Measurements from ENCODE around the gene DMC1.
"Not testable (repeated sequence)": the region's sequence is repeated elsewhere in the genome, so short reads cannot be mapped to it uniquely, and the experiment has no call there.

DMC1 gene

GRCh38 chr22:38497869-38498268 lies 72.1 kb downstream of the DMC1 start:
- DNase-seq: no peak

DNA sequence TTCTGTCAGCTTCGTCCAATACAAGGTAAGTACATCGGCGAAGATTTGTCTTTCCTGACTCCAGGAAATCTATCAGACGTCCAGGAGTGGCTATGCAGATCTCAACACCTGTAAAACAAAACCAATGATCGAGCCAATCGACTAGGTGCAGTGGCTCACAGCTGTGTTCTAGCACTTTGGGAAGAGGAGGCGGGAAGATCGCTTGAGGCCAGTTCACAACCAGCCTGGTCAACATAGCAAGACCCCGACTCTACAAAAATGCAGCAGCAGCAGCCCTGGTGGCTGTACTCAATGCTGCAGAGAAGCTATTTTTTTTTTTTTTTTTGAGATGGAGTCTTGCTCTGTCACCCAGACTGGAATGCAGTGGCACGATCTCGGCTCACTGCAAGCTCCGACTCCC lies 75.0 kb downstream of the DMC1 start:
- DNase-seq: no peak

- no peak for DNase-seq
Observed at GRCh38 chr22:38494498-38494897, 75.5 kb downstream of the DMC1 start.

- DNase-seq: no peak
Observed at GRCh38 chr22:38491707-38492348, 78.2 kb downstream of the DMC1 start.

DNA sequence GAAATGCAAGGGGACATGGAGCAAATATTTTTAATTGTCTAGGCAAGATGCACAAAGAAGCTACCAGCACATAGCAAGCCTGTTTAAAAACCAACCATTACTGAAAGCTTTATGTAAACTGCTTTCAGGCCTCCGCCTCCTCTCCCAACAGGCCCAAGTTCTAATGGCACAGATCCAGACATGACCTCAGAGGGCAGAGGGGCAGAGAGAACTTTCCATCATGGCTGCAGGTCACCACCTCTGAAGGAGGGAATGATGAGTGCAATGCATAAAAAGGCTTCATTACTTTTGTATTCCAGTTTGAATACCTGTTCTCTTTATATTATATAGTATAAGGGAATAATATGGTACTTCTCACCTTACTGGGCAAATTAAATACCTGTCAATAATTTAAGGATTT lies 79.1 kb downstream of the DMC1 start:
- DNase-seq: no peak

GRCh38 chr22:38490475-38490874 lies 79.5 kb downstream of the DMC1 start:
- peak in 1 of 6 experiments; percentile 34 for DNase-seq

- DNase-seq: no peak
Observed at GRCh38 chr22:38489561-38490145, 80.3 kb downstream of the DMC1 start.

- DNase-seq: no peak
Observed at GRCh38 chr22:38489142-38489541, 80.8 kb downstream of the DMC1 start.

GRCh38 chr22:38487946-38488345 lies 82.0 kb downstream of the DMC1 start:
- no peak for DNase-seq

- no peak for DNase-seq
Observed at GRCh38 chr22:38485783-38486182, 84.2 kb downstream of the DMC1 start.

- DNase-seq: no peak
Observed at GRCh38 chr22:38484244-38484643, 85.7 kb downstream of the DMC1 start.

GRCh38 chr22:38482662-38483308 lies 87.2 kb downstream of the DMC1 start:
- DNase-seq: no peak

GRCh38 chr22:38481871-38482332 lies 88.1 kb downstream of the DMC1 start:
- no peak for DNase-seq

DNA sequence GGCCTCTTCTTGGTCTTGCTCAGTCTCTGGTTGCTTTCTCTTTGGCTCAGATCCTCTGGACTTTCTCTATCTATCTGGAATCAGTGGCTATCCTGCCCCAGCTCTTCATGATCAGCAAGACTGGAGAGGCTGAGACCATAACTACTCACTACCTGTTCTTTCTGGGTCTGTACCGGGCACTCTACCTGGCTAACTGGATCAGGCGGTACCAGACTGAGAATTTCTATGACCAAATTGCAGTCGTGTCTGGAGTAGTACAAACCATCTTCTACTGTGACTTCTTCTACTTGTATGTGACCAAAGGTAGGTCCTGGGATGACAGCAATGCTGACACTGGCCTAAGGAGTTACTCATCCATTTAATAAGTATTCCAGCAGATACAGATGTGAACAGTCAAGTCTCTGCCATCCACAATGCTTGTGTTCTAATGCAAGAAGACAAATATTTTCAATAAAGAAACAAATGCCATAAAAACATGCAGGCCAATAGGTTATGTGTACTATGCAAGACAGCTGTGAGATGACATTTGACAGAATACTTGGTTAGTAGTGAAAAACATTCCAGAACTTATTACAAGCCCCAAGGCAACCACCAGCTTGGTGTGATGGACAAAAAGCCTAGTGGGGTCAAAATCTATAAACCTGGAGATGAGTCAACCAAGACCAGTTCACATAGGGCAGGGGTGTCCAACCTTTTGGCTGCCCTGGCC lies 88.7 kb downstream of the DMC1 start:
- no peak for DNase-seq

DNA sequence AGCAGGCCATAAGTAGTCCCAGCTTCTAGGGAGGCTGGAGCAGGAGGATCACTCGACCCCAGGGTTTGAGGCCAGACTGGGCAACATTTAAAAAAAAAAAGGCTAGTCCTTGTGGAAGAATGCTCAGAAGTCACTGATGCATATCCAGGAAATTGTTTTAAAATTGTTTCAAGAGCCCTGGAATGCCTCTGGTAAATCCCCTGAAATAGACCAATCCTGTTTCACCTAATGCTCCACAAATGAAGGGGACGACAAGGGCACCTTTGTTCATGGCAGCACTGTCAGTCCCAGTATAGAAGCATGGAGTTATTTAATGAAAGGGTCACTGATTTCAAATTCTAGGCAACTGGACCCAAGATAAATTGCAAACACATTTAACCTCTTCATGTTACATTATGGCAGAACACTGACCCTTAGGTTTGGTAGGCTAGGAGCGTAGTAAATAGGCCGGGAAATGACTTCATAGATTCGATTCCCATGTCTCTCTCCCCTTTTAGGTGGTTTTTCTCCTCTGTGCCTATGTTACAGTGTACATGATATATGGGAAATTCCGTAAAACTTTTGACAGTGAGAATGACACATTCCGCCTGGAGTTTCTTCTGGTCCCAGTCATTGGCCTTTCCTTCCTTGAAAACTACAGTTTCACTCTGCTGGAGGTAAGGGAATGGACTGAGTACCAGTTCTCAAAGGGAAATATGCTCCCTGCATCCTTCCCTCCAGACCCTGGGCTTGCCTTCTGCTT lies 90.7 kb downstream of the DMC1 start:
- no peak for DNase-seq

GRCh38 chr22:38477585-38477984 lies 92.4 kb downstream of the DMC1 start:
- no peak for DNase-seq

DNA sequence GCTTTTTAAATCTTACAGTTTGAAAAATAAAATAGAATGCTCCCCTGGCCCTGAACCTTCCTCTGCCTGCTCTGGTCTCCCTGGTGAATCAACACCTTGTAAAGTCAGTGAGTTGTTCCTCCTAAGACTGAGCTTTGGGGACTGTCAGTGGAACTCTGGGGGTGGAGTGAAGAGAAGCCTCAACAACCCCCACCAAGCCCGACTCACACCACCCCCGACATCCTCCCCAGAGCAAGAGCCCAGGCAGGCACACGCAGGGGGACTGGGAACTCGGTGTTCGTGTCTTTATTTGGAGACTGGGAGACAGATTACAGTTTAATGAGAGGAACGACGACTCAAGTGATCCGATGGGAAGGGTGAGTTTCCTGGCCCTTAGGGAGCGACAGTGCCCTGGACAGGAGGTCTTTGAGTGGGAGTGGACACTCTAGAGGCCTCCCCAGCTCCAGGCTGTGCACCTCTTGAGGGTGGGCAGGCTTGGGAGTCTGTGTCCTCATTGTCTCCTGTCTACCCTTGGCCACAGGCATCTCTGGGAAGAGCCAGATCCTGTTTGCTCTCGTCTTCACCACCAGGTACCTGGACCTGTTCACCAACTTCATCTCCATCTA lies 95.9 kb downstream of the DMC1 start:
- no peak for DNase-seq

DNA sequence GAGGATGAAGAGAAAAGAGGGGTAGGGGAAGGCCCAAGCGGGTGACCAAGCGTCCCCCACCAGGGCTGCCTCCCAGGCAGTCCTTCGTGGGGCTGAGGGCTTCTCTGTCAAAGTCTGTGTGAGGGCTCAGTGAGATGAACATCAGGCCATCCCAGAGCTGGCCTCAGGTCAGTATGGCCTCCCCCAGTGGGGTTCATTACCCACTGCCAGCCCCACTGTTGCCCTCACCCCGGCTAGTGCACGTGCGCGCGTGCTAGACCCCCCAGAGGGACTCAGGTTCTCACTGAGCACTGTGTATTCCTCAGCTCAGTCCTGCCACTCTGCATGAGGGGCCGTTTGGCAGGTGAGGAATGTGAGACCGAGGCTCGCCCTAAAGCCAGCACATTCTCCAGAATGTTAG lies 98.7 kb downstream of the DMC1 start:
- DNase-seq: no peak

- DNase-seq: not testable (repeated sequence)
Observed at GRCh38 chr22:38470179-38470578, 99.8 kb downstream of the DMC1 start.

DNA sequence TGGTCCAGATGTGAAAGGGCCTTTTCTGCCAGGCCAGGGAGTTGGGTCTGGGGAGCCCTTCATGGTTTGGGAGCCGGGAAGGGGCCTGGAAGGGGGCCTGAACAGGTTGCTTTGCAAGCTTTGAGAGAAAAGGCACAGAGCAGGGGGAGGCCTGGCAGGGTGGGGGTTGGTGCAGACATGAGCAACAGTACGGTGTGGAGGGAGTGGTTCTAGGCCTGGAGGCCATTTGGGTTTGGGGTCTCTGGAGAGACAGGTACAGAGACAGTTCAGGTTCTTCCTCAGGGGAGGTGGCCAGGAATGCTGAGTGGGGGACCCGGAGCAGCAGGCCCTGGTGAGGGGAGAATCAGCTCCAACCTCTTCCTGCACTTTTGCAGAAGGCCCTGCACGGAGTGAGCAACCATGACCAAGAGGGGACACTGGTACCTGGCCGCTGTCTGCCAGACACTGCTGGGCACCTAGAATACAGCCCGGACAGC lies 100.6 kb downstream of the DMC1 start:
- DNase-seq: no peak
